ENCODE measurements around the gene NAALADL2. TPM values are rescaled to one million over a fixed set of nuclear protein-coding genes. Genes with fewer than 3 reads are reported as not detected.
A peak's percentile ranks its signal among the peaks of the same experiment; 100 is the strongest.

Gene NAALADL2
- total and polyA plus RNA-seq, 2 of the 8 experiments (the other 6 are each of a cell fraction or from before 2014, with no cell fraction given), result 0.12 to 0.22 TPM

GRCh38 chr3:174937478-174937877, 78.3 kb downstream of the NAALADL2 start:
- Histone ChIP-seq H3K9ac (replicated peaks in 1 of 4; ENCODE audit: extremely low read depth in 1 of 4, low read depth in 3 of 4, low read length in 3 of 4) (peak overlapping the region in 1 of 4 experiments; percentile 8; a peak in 1 of 7 replicates), H2AK5ac (ENCODE audit: low read depth, low read length) (no peak overlapping the region), H2BK12ac (ENCODE audit: low read depth, low read length) (no peak overlapping the region), H3K23me2 (ENCODE audit: low read depth, low read length) (no peaks in the 10 kb centered on the region), H3K4me3 (ENCODE audit: extremely low read depth in 1 of 4, insufficient read depth in 2 of 4, low read depth in 3 of 4, low read length in 4 of 4) (no peak overlapping the region), H2BK20ac (ENCODE audit: low read length) (no peak overlapping the region), H3K18ac (ENCODE audit: extremely low read depth, low read length) (no peak overlapping the region), H3K23ac (ENCODE audit: insufficient read length) (no peak overlapping the region), H4K20me1 (replicated peaks in 1 of 2; ENCODE audit: control insufficient read depth in 1 of 2, insufficient read depth in 2 of 2, low read length in 2 of 2) (no peaks in the 10 kb centered on the region), H3K79me1 (ENCODE audit: low read depth, low read length) (no peaks in the 10 kb centered on the region), H3K79me2 (ENCODE audit: control insufficient read depth in 1 of 2, insufficient read depth in 2 of 2, low read length in 2 of 2) (no peaks in the 10 kb centered on the region), H3K27me3 (replicated peaks in 1 of 4; ENCODE audit: control insufficient read depth in 3 of 4, extremely low read depth in 1 of 4, insufficient read depth in 3 of 4, low read length in 3 of 4) (no peaks in the 10 kb centered on the region), H3K27ac (ENCODE audit: low read depth, low read length) (no peak overlapping the region), H3K4ac (replicated peaks; ENCODE audit: insufficient read length, low read depth, low read length) (no peak overlapping the region), H3K56ac (replicated peaks; ENCODE audit: insufficient read length, low read depth, low read length) (no peak overlapping the region), H4K91ac (replicated peaks; ENCODE audit: insufficient read length, low read length) (no peak overlapping the region), H4K8ac (ENCODE audit: extremely low read depth, insufficient read depth, low read length) (no peak overlapping the region), H3K4me2 (ENCODE audit: insufficient read depth in 1 of 2, low read depth in 2 of 2, low read length in 2 of 2) (no peak overlapping the region), H3K36me3 (ENCODE audit: control insufficient read depth in 2 of 4, insufficient read depth in 4 of 4, low read length in 3 of 4) (no peaks in the 10 kb centered on the region), H2BK15ac (ENCODE audit: low read length) (no peak overlapping the region), H3K14ac (ENCODE audit: insufficient read length) (no peak overlapping the region), H2AFZ (ENCODE audit: low read length) (no peak overlapping the region), H2BK5ac (ENCODE audit: low read depth, low read length) (no peak overlapping the region), H3K4me1 (replicated peaks in 1 of 4; ENCODE audit: control insufficient read depth in 3 of 4, insufficient read depth in 4 of 4, low read length in 3 of 4) (no peaks in the 10 kb centered on the region), H2BK120ac (replicated peaks; ENCODE audit: low read depth, low read length) (no peak overlapping the region), H3K9me3 (ENCODE audit: insufficient read depth in 2 of 2, low read depth in 1 of 2, low read length in 1 of 2) (no peaks in the 10 kb centered on the region), H4K5ac (ENCODE audit: insufficient read length, low read depth, low read length) (no peak overlapping the region)
- DNase-seq (ENCODE audit: low read depth in 1 of 2, low spot score in 2 of 2) (no peak), FAIRE-seq (no peak)
- no peak for TF ChIP-seq TBP (IDR thresholded peaks at IDR 0.05; ENCODE audit: low read depth, low read length)
- no peak for TF ChIP-seq RBBP5 (IDR thresholded peaks at IDR 0.05; ENCODE audit: borderline replicate concordance, low read depth, low read length)
- no peak for TF ChIP-seq ATF2 (IDR thresholded peaks at IDR 0.05; ENCODE audit: low read length)
- TF ChIP-seq CTCF (IDR thresholded peaks at IDR 0.05; ENCODE audit: control extremely low read depth in 1 of 3, insufficient read depth in 1 of 3, low read depth in 1 of 3, low read length in 3 of 3), result no peak
- no peak for TF ChIP-seq FOSL1 (IDR thresholded peaks at IDR 0.05; ENCODE audit: insufficient read depth, low read depth, low read length)
- TF ChIP-seq TEAD4 (IDR thresholded peaks at IDR 0.05; ENCODE audit: low read depth, low read length), result no peak
- no peak for TF ChIP-seq ASH2L (IDR thresholded peaks at IDR 0.05; ENCODE audit: low read length)
- TF ChIP-seq POLR2AphosphoS5 (IDR thresholded peaks at IDR 0.05; ENCODE audit: low read depth, low read length), result no peak
- no peak for TF ChIP-seq BCL11A (IDR thresholded peaks at IDR 0.05; ENCODE audit: low read depth in 2 of 2, low read length in 2 of 2)
- TF ChIP-seq SUZ12 (IDR thresholded peaks at IDR 0.05; ENCODE audit: low read length), result no peak
- no peak for TF ChIP-seq SRF (IDR thresholded peaks at IDR 0.05; ENCODE audit: low read depth, low read length)
- POLR2A ChIA-PET (ENCODE audit: partially characterized antibody), result no interaction called here
- CTCF ChIA-PET (ENCODE audit: partially characterized antibody), result no interaction called here
